H9 (cell line): ENCODE measurements around the gene AGGF1. TPM values are rescaled to one million over a fixed set of nuclear protein-coding genes. Genes with fewer than 3 reads are reported as not detected.

Experiments used
- DNase-seq: peaks from one replicate; pipeline ENCODE4 v3.0.0-alpha.2; 2017
- H2AFZ ChIP-seq: one replicate; pipeline ENCODE4 v1.6.1; 2013; ENCODE audit warnings: mild to moderate bottlenecking, low read length, control low read depth, moderate library complexity
- H2AK5ac ChIP-seq: 2 replicates; pipeline ENCODE4 v1.6.1; 2013; ENCODE audit warnings: low read length, control low read depth, mixed read lengths; ENCODE audit not compliant: insufficient read length
- H2BK120ac ChIP-seq: one replicate; pipeline ENCODE4 v1.6.1; 2013; ENCODE audit warnings: low read depth, mild to moderate bottlenecking, low read length, control low read depth, inconsistent platforms; ENCODE audit not compliant: poor library complexity, severe bottlenecking
- H2BK12ac ChIP-seq: 2 replicates; pipeline ENCODE4 v1.6.1; 2013; ENCODE audit warnings: low read length, control low read depth, mixed read lengths, low read depth; ENCODE audit not compliant: insufficient read length
- H2BK15ac ChIP-seq: 2 replicates; pipeline ENCODE4 v1.6.1; 2013; ENCODE audit warnings: low read depth, low read length, control low read depth
- H2BK20ac ChIP-seq: one replicate; pipeline ENCODE4 v1.6.1; 2013; ENCODE audit warnings: low read depth, mild to moderate bottlenecking, low read length, control low read depth, inconsistent platforms; ENCODE audit not compliant: poor library complexity, severe bottlenecking
- H2BK5ac ChIP-seq: 2 replicates; pipeline ENCODE4 v1.6.1; 2013; ENCODE audit warnings: low read length, control low read depth, mixed read lengths; ENCODE audit not compliant: insufficient read length
- H3K14ac ChIP-seq: 2 replicates; pipeline ENCODE4 v1.6.1; 2013; ENCODE audit warnings: low read length, control low read depth; ENCODE audit not compliant: insufficient read depth
- H3K18ac ChIP-seq: 2 replicates; pipeline ENCODE4 v1.6.1; 2013; ENCODE audit warnings: low read depth, mild to moderate bottlenecking, mixed read lengths, low read length, control low read depth; ENCODE audit not compliant: insufficient read length
- H3K23ac ChIP-seq: 2 replicates; pipeline ENCODE4 v1.6.1; 2013; ENCODE audit warnings: low read length, control low read depth, mixed read lengths, low read depth; ENCODE audit not compliant: insufficient read length
- H3K23me2 ChIP-seq: 2 replicates; pipeline ENCODE4 v1.6.1; 2013; ENCODE audit warnings: low read depth, mild to moderate bottlenecking, mixed read lengths, low read length, control low read depth; ENCODE audit not compliant: insufficient read length, poor library complexity, severe bottlenecking
- H3K27ac ChIP-seq: 2 replicates; pipeline ENCODE4 v1.5.1; 2013; ENCODE audit warnings: low read length, control low read depth, mixed read lengths, low read depth; ENCODE audit not compliant: insufficient read length
- H3K27me3 ChIP-seq: 2 replicates; pipeline ENCODE4 v1.6.1; 2013; ENCODE audit warnings: low read length, control low read depth, inconsistent platforms; ENCODE audit not compliant: insufficient read depth
- H3K4ac ChIP-seq: 2 replicates; pipeline ENCODE4 v1.6.1; 2013; ENCODE audit warnings: low read depth, mild to moderate bottlenecking, control low read depth, inconsistent platforms, low read length, moderate library complexity
- H3K4me1 ChIP-seq: 2 replicates; pipeline ENCODE4 v1.6.1; 2013; ENCODE audit warnings: low read length, control low read depth, inconsistent platforms; ENCODE audit not compliant: insufficient read depth
- H3K4me2 ChIP-seq: 2 replicates; pipeline ENCODE4 v1.6.1; 2013; ENCODE audit warnings: low read length, control low read depth, mixed read lengths; ENCODE audit not compliant: insufficient read length, insufficient read depth
- H3K56ac ChIP-seq: 2 replicates; pipeline ENCODE4 v1.6.1; 2013; ENCODE audit warnings: low read depth, mild to moderate bottlenecking, mixed read lengths, low read length, control low read depth; ENCODE audit not compliant: insufficient read length
- H3K79me1 ChIP-seq: 2 replicates; pipeline ENCODE4 v1.6.1; 2013; ENCODE audit warnings: low read depth, mild to moderate bottlenecking, moderate library complexity, low read length, control low read depth, inconsistent platforms; ENCODE audit not compliant: insufficient read depth, poor library complexity, severe bottlenecking
- H3K79me2 ChIP-seq: 2 replicates; pipeline ENCODE4 v1.6.1; 2013; ENCODE audit warnings: low read length, control low read depth, inconsistent platforms; ENCODE audit not compliant: insufficient read depth
- H3K9ac ChIP-seq: 2 replicates; pipeline ENCODE4 v1.6.1; 2013; ENCODE audit warnings: low read length, control low read depth, mixed read lengths; ENCODE audit not compliant: insufficient read length; ENCODE audit errors: extremely low read depth
- H3K9me3 ChIP-seq: one replicate; pipeline ENCODE4 v1.6.1; 2013; ENCODE audit warnings: low read depth, low read length, inconsistent platforms; ENCODE audit not compliant: control insufficient read depth
- H3T11ph ChIP-seq: one replicate; pipeline ENCODE4 v1.6.1; 2013; ENCODE audit warnings: mild to moderate bottlenecking, low read length, control low read depth, inconsistent platforms
- H4K20me1 ChIP-seq: one replicate; pipeline ENCODE4 v1.6.1; 2013; ENCODE audit not compliant: control insufficient read depth, insufficient read length, insufficient read depth
- H4K5ac ChIP-seq: 2 replicates; pipeline ENCODE4 v1.6.1; 2013; ENCODE audit warnings: low read depth, mild to moderate bottlenecking, mixed read lengths, low read length, control low read depth; ENCODE audit not compliant: insufficient read length
- H4K8ac ChIP-seq: replicated peaks from 2 replicates; pipeline ENCODE4 v1.6.1; 2013; ENCODE audit warnings: low read length, control low read depth, mixed read lengths, low read depth; ENCODE audit not compliant: insufficient read length
- H4K91ac ChIP-seq: 2 replicates; pipeline ENCODE4 v1.6.1; 2013; ENCODE audit warnings: low read depth, mild to moderate bottlenecking, moderate library complexity, mixed read lengths, low read length, control low read depth; ENCODE audit not compliant: insufficient read length
- H3K27ac Mint-ChIP-seq, 3 experiments: 2 replicates in 2 of 3; 3 replicates in 1 of 3; pipeline ENCODE4 v1.8.0; 2020 to 2021; ENCODE audit warnings: mixed read lengths in 3 of 3, mild to moderate bottlenecking in 1 of 3, moderate library complexity in 1 of 3
- H3K27me3 Mint-ChIP-seq: 2 replicates; pipeline ENCODE4 v1.8.0; 2021; ENCODE audit warnings: low read depth, mild to moderate bottlenecking, moderate library complexity, mixed read lengths
- H3K36me3 Mint-ChIP-seq, 3 experiments: 2 replicates in 2 of 3; 3 replicates in 1 of 3; pipeline ENCODE4 v1.8.0; 2020 to 2021; ENCODE audit warnings: low read depth in 3 of 3, mixed read lengths in 3 of 3; ENCODE audit not compliant: insufficient read depth in 1 of 3
- H3K4me1 Mint-ChIP-seq, 2 experiments: 2 replicates each; pipeline ENCODE4 v1.8.0; 2020; ENCODE audit warnings: mixed read lengths in 2 of 2
- H3K4me3 Mint-ChIP-seq, 2 experiments: 2 replicates in 1 of 2; 3 replicates in 1 of 2; pipeline ENCODE4 v1.8.0; 2020 to 2021; ENCODE audit warnings: mild to moderate bottlenecking in 2 of 2, mixed read lengths in 2 of 2, moderate library complexity in 1 of 2
- H3K9me3 Mint-ChIP-seq, 2 experiments: 2 replicates in 1 of 2; 3 replicates in 1 of 2; pipeline ENCODE4 v1.8.0; 2020; ENCODE audit warnings: mild to moderate bottlenecking in 2 of 2, mixed read lengths in 2 of 2, moderate library complexity in 1 of 2
- CTCF ChIP-seq: fragments of 200-600 bp; sonication (generic); conservative IDR thresholded peaks from 3 replicates; pipeline ENCODE4 v1.8.0; 2021; ENCODE audit warnings: antibody characterized with exemption, mild to moderate bottlenecking
- WGBS: extraction: QIAGEN DNeasy Blood & Tissue Kit; methylation state at CpG from one replicate; pipeline ENCODE4 v1.1.7; 2013; ENCODE audit warnings: missing lambda C conversion rate, low lambda C conversion rate, mixed read lengths; ENCODE audit not compliant: insufficient read length; ENCODE audit errors: extremely low coverage; 5-methylcytosine and 5-hydroxymethylcytosine counted together
- total RNA-seq: library from RNA; stranded (reverse); gene quantifications from 2 replicates; pipeline ENCODE4 v1.2.1, GENCODE V29; 2021

The AGGF1 gene
- total RNA-seq, 1 experiment from 2014 or later: 13.6 TPM

GRCh38 chr5:77082280-77082679 lies 52.1 kb downstream of the AGGF1 start:
- H3K23ac ChIP-seq: no peak overlapping the region
- no peaks in the 10 kb centered on the region for H3K79me1 ChIP-seq
- WGBS: no CpG with 5 or more reads among the region's 1 CpG
- Mint-ChIP-seq H3K4me3 (no peak overlapping the region), H3K27ac (no peak overlapping the region), H3K4me1 (peaks cover 13 to 18% of the 10 kb centered on the region in 2 experiments), H3K27me3 (peaks cover 2% of the 10 kb centered on the region; the same call in 1 of the 2 replicates), H3K9me3 (peaks cover 0 to 3% of the 10 kb centered on the region in 2 experiments; a peak in 1 of 5 replicates), H3K36me3 (peaks cover 6 to 21% (median 17%) of the 10 kb centered on the region in 3 experiments; a peak in 6 of 7 replicates)
- H2BK20ac ChIP-seq: no peak overlapping the region
- no peak overlapping the region for H2BK5ac ChIP-seq
- no peak overlapping the region for H3K18ac ChIP-seq
- DNase-seq: no peak
- H3K27ac ChIP-seq: no peak overlapping the region
- H3T11ph ChIP-seq: no peak overlapping the region
- no peaks in the 10 kb centered on the region; the same call in 1 of the 2 replicates for H3K4me1 ChIP-seq
- H4K5ac ChIP-seq: no peak overlapping the region
- H3K23me2 ChIP-seq: peaks cover 5% of the 10 kb centered on the region
- H4K20me1 ChIP-seq: no peaks in the 10 kb centered on the region
- no peak for TF ChIP-seq CTCF
- H3K9me3 ChIP-seq: no peaks in the 10 kb centered on the region
- H2BK120ac ChIP-seq: no peak overlapping the region
- H3K9ac ChIP-seq: no peak overlapping the region
- H3K4me2 ChIP-seq: no peak overlapping the region
- H3K4ac ChIP-seq: no peak overlapping the region
- H3K14ac ChIP-seq: no peak overlapping the region
- H3K56ac ChIP-seq: no peak overlapping the region
- no peak overlapping the region for H2BK12ac ChIP-seq
- H3K79me2 ChIP-seq: no peaks in the 10 kb centered on the region
- H2BK15ac ChIP-seq: no peak overlapping the region
- H3K27me3 ChIP-seq: no peaks in the 10 kb centered on the region
- H4K91ac ChIP-seq: no peak overlapping the region
- no peak overlapping the region for H2AK5ac ChIP-seq
- no peak overlapping the region for H2AFZ ChIP-seq
- no peak overlapping the region for H4K8ac ChIP-seq
